ENCODE results near the gene RPS19.

RPS19 gene

DNA sequence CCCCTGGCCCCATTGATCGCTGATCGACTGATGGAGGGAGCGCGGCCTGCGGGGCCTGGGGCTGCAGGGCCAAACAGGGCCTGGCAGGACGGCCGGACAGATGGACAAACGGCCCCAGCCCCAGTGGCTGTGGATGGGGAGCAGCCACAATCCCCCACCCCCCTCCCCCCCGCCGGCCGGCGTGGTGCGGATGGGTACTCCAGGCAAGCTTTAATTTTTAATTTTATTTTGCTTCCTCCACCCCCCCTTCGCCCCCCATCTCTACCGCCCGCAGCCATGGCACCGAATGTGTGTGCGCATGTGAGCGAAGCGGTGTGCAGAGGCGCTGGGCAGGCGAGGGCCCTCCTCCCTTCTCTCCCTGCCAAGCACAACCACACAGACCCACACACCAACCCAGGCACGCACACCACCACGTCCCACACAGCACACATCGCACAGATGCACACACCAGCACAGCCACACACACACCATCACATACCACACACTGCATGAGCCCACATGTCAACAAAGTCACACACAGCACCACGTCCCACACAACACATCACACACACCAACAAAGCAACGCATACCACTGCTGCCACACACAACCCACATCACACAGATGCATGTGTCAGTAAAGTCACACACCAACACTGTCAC is 55.8 kb downstream of the RPS19 start:
- DNase-seq, result no peak

- DNase-seq, result no peak
Measured at GRCh38 chr19:41917676-41918075, 57.6 kb downstream of the RPS19 start.

GRCh38 chr19:41918095-41918494 is 58.0 kb downstream of the RPS19 start:
- DNase-seq, result no peak

DNA sequence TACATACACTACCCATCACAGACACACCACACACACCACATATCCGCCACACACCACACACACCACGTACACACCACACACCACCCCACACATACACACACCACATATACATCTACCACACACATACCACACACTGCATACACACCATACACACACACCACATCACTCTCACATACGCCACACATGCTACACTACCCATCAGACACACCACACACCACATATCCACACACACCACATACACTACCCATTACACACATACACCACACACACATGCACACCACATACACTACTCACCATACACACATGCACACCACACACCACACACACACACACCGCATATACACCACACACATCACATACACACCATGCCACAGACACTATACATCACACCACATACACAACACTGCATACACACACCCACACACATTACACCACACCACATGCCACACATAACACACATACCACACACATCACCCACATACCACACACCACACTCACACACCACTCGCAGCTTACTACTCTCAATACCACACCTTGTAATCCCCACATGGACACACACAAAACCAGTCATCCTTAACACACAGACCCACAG is 58.7 kb downstream of the RPS19 start:
- DNase-seq, result no peak

GRCh38 chr19:41919948-41920712 is 60.1 kb downstream of the RPS19 start:
- no peak for DNase-seq

GRCh38 chr19:41920882-41921576 is 61.0 kb downstream of the RPS19 start:
- no peak for DNase-seq

DNA sequence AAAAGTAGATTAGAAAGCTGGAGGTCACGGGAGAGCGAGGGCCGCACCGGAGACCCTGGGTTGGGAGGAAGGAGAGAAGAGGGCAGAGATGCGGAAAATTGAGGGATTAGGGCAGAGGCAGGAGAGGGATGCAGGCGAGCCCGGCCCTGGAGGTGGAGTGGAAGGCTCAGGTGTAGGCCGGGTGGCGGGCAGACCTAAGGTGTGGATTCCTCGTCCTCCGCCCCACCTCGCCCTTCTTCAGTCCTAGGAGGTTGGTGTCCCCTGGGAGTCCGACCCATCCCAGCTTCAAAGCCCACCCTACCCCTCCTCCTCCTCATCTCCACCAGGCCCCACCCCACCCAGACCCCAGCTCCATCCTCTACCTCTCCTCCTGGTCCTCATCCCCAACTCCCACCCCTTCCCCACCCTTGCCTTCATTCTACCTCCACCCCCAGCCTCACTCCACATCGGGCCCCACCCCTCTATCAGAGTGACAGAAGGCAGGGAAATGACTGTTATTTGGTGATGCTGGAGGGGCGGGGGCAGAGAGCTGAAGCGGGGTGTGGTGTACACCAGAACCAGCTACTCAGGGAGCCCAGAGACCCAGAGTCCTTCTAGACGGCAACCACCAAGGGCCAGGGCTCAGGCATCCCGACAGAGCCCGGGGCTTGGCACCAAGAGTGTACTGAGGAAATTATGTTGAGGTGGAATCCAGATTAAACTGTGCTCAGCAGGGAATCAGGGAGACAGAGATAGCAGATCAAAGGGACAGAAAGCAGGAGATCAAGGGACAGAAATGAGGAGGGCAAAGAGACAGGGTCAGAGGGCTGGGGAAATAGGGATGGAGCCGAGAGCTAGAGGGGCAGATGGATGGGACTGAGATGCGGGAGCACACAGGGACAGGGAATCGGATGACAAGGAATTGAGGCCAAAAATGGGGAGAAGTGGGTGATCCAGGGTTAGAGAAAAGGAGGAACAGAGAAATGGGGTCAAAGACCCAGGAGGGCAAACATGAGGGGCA is 61.8 kb downstream of the RPS19 start:
- no peak for DNase-seq

Data from NCI-H446 treated with DMSO at 0.1 percent for 48 hours (cell line).